ENCODE measurements around the gene CCDC138.

CCDC138 gene

GRCh38 chr2:108813732-108814131 lies 27.2 kb downstream of the CCDC138 start:
- TF ChIP-seq, protein P1, sequence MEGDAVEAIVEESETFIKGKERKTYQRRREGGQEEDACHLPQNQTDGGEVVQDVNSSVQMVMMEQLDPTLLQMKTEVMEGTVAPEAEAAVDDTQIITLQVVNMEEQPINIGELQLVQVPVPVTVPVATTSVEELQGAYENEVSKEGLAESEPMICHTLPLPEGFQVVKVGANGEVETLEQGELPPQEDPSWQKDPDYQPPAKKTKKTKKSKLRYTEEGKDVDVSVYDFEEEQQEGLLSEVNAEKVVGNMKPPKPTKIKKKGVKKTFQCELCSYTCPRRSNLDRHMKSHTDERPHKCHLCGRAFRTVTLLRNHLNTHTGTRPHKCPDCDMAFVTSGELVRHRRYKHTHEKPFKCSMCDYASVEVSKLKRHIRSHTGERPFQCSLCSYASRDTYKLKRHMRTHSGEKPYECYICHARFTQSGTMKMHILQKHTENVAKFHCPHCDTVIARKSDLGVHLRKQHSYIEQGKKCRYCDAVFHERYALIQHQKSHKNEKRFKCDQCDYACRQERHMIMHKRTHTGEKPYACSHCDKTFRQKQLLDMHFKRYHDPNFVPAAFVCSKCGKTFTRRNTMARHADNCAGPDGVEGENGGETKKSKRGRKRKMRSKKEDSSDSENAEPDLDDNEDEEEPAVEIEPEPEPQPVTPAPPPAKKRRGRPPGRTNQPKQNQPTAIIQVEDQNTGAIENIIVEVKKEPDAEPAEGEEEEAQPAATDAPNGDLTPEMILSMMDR (IDR thresholded peaks at IDR 0.05; ENCODE audit: borderline replicate concordance, insufficient read depth, low read depth, low read length): no peak
- no peak overlapping the region for H3K4me3 ChIP-seq (ENCODE audit: low read depth, low read length)

DNA sequence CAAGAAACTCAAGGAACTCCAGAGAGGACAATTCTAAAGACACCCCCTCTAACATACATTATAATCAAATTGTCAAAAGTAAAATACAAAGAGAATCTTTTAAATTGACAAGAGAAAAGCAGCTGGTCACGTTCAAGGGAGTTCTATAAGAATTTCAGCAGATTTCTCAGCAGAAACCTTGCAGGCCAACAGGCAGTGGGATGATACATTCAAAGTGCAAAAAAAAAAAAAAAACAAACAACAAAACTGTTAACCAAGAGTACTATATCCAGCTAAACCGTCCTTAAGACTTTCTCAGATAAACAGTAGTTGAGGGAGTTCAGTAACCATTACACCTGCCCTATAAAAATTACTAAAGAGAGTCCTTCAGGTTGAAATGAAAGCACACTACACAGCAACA lies 33.9 kb downstream of the CCDC138 start:
- H3K4me3 ChIP-seq (ENCODE audit: low read depth, low read length): no peak overlapping the region
- TF ChIP-seq, protein P1 (IDR thresholded peaks at IDR 0.05; ENCODE audit: borderline replicate concordance, insufficient read depth, low read depth, low read length): no peak

- TF ChIP-seq, protein P1 (IDR thresholded peaks at IDR 0.05; ENCODE audit: borderline replicate concordance, insufficient read depth, low read depth, low read length): no peak
- H3K4me3 ChIP-seq (ENCODE audit: low read depth, low read length): no peak overlapping the region
These were observed 36.7 kb downstream of the CCDC138 start for GRCh38 chr2:108823286-108823685.

GRCh38 chr2:108824316-108825070 lies 37.9 kb downstream of the CCDC138 start:
- no peak overlapping the region for H3K4me3 ChIP-seq (ENCODE audit: low read depth, low read length)
- TF ChIP-seq, protein P1 (IDR thresholded peaks at IDR 0.05; ENCODE audit: borderline replicate concordance, insufficient read depth, low read depth, low read length): no peak

DNA sequence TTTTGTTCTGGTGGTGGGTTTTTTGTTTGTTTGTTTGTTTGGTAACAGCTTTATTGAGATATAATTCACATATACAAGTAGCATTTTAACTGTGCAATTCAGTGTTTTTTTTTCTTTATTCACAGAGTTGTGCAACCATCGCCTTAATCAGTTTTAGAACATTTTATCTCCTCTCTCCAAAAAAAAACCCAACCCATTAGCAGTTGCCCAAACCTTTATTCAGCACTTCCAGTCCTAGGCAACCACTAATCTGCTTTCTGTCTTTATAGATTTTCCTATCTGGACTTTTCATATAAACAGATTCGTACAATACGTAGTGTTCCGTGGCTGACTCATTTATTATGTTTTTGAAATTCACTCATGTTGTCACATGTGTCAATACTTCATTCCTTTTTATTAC lies 38.7 kb downstream of the CCDC138 start:
- H3K4me3 ChIP-seq (ENCODE audit: low read depth, low read length): no peak overlapping the region

GRCh38 chr2:108825736-108826135 lies 39.2 kb downstream of the CCDC138 start:
- H3K4me3 ChIP-seq (ENCODE audit: low read depth, low read length): no peak overlapping the region
- TF ChIP-seq, protein P1 (IDR thresholded peaks at IDR 0.05; ENCODE audit: borderline replicate concordance, insufficient read depth, low read depth, low read length): no peak

More for the DNA sequence above, 38.7 kb downstream of the CCDC138 start:
- TF ChIP-seq, protein P1 (IDR thresholded peaks at IDR 0.05; ENCODE audit: borderline replicate concordance, insufficient read depth, low read depth, low read length): no peak

Measured in GM12875 (cell line).